Measurements from ENCODE around the gene ABL1. TPM values are rescaled to one million over a fixed set of nuclear protein-coding genes. Genes with fewer than 3 reads are reported as not detected.
A peak's percentile ranks its signal among the peaks of the same experiment; 100 is the strongest.

ABL1 gene
- polyA plus RNA-seq, 1 donor from 2014 or later = 18.5 TPM

DNA sequence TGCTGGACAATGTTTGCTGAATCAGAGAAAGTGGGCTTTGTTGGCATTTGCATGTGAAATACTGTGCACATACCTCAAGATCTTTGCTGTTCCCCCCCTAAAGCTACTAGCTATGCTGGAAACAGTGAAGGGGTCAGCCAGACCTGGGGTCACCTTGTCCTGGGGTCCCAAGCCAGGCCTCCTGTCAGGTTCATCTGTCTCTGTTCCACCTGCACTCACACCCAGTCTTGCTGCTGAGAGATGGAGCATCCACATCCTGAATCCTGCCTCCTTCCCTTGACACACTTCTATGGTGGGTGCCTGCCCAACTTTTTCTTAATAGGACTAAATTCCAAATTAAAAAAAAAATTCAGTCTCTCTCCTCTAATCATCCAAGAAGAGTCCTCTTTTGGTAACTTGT, 4.0 kb upstream of the ABL1 start:
- Histone ChIP-seq H3F3A (ENCODE audit: insufficient read depth, low read length, poor library complexity, severe bottlenecking) (peaks cover 4% of the 10 kb centered on the region), H3K4me2 (ENCODE audit: low read length) (no peak overlapping the region), H4K20me1 (ENCODE audit: insufficient read depth) (no peaks in the 10 kb centered on the region), H3K27me3 (ENCODE audit: insufficient read depth, low read depth, low read length) (no peaks in the 10 kb centered on the region), H3K4me3 (ENCODE audit: low read length) (no peak overlapping the region), H3K79me2 (replicated peaks; ENCODE audit: insufficient read depth, low read length) (peaks cover 21% of the 10 kb centered on the region), H3K9me3 (ENCODE audit: low read length) (no peaks in the 10 kb centered on the region), H3K27ac (ENCODE audit: low read length) (no peak overlapping the region), H3K9me2 (ENCODE audit: insufficient read depth, low read length) (no peaks in the 10 kb centered on the region), H3K36me3 (ENCODE audit: insufficient read depth, low read length) (no peaks in the 10 kb centered on the region), H2AFZ (ENCODE audit: low read depth, low read length) (no peak overlapping the region), H3K9ac (ENCODE audit: low read length) (no peak overlapping the region)
- TF ChIP-seq MXI1 (conservative IDR thresholded peaks at IDR 0.05; ENCODE audit: poor library complexity, severe bottlenecking) = no peak
- TF ChIP-seq, protein P1, sequence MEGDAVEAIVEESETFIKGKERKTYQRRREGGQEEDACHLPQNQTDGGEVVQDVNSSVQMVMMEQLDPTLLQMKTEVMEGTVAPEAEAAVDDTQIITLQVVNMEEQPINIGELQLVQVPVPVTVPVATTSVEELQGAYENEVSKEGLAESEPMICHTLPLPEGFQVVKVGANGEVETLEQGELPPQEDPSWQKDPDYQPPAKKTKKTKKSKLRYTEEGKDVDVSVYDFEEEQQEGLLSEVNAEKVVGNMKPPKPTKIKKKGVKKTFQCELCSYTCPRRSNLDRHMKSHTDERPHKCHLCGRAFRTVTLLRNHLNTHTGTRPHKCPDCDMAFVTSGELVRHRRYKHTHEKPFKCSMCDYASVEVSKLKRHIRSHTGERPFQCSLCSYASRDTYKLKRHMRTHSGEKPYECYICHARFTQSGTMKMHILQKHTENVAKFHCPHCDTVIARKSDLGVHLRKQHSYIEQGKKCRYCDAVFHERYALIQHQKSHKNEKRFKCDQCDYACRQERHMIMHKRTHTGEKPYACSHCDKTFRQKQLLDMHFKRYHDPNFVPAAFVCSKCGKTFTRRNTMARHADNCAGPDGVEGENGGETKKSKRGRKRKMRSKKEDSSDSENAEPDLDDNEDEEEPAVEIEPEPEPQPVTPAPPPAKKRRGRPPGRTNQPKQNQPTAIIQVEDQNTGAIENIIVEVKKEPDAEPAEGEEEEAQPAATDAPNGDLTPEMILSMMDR (IDR thresholded peaks at IDR 0.05; ENCODE audit: poor library complexity, severe bottlenecking) = no peak
- no peak for TF ChIP-seq EP300 (conservative IDR thresholded peaks at IDR 0.05; ENCODE audit: poor library complexity, severe bottlenecking)
- TF ChIP-seq TAF1 (IDR thresholded peaks at IDR 0.05; ENCODE audit: low read depth) = no peak
- no peak for TF ChIP-seq SMC3 (conservative IDR thresholded peaks at IDR 0.05; ENCODE audit: poor library complexity)
- TF ChIP-seq, protein P2, sequence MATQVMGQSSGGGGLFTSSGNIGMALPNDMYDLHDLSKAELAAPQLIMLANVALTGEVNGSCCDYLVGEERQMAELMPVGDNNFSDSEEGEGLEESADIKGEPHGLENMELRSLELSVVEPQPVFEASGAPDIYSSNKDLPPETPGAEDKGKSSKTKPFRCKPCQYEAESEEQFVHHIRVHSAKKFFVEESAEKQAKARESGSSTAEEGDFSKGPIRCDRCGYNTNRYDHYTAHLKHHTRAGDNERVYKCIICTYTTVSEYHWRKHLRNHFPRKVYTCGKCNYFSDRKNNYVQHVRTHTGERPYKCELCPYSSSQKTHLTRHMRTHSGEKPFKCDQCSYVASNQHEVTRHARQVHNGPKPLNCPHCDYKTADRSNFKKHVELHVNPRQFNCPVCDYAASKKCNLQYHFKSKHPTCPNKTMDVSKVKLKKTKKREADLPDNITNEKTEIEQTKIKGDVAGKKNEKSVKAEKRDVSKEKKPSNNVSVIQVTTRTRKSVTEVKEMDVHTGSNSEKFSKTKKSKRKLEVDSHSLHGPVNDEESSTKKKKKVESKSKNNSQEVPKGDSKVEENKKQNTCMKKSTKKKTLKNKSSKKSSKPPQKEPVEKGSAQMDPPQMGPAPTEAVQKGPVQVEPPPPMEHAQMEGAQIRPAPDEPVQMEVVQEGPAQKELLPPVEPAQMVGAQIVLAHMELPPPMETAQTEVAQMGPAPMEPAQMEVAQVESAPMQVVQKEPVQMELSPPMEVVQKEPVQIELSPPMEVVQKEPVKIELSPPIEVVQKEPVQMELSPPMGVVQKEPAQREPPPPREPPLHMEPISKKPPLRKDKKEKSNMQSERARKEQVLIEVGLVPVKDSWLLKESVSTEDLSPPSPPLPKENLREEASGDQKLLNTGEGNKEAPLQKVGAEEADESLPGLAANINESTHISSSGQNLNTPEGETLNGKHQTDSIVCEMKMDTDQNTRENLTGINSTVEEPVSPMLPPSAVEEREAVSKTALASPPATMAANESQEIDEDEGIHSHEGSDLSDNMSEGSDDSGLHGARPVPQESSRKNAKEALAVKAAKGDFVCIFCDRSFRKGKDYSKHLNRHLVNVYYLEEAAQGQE (IDR thresholded peaks at IDR 0.05; ENCODE audit: borderline replicate concordance) = no peak
- no peak for TF ChIP-seq RAD21 (conservative IDR thresholded peaks at IDR 0.05)
- no peak for TF ChIP-seq POLR2AphosphoS5 (IDR thresholded peaks at IDR 0.05)
- no peak for TF ChIP-seq EZH2 (IDR thresholded peaks at IDR 0.05; ENCODE audit: borderline replicate concordance, insufficient read depth, low read length, poor library complexity, severe bottlenecking)

DNA sequence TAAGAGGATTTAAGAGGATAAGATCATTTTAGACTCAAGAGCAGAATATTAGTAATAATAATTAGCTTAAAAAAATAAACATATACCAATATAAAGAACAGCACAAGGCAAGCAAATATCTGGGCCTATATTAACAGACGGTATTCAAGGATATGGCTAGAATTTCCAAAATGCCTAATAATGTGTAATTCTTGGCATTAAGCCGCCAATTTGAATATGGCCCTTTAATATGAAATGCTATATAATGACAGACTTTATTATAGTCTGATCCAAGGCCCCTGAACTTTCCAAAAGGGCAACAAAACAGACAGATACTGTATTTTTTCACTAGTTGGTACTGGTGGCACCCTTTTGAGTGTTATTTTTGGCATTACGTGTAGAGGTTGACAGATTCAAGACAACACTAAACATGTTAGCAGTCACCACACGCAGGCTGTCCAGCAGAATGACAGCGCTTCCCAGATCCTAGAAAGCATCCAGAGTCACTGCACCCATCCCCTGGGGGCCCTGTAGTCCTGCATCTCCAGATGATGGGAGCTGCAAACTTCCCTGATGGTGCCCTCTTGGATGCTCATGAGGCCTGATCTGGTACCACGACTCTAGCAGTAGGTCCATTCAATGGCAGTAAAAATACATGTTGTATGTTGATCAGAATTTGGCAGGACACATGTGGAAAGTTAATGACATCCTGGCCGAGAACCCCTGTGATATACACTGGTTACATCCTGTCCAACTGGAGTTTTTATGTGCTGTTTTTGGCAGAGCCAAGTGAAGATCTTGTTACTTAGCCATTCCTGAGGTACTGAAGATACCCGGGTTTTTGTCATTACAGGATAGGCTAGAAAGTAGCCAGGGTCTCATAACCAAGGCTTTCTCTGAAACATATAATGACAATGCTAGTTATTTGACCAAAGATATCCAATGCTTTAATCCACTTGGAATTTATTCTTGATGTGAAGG, 1.7 kb upstream of the ABL1 start:
- Histone ChIP-seq H2AFZ (ENCODE audit: low read depth, low read length) (no peak overlapping the region), H4K20me1 (ENCODE audit: insufficient read depth) (no peaks in the 10 kb centered on the region), H3K27me3 (ENCODE audit: insufficient read depth, low read depth, low read length) (no peaks in the 10 kb centered on the region), H3K36me3 (ENCODE audit: insufficient read depth, low read length) (no peaks in the 10 kb centered on the region), H3K4me2 (ENCODE audit: low read length) (no peak overlapping the region), H3K9ac (ENCODE audit: low read length) (no peak overlapping the region), H3K9me2 (ENCODE audit: insufficient read depth, low read length) (no peaks in the 10 kb centered on the region), H3F3A (ENCODE audit: insufficient read depth, low read length, poor library complexity, severe bottlenecking) (peaks cover 4% of the 10 kb centered on the region), H3K9me3 (ENCODE audit: low read length) (no peaks in the 10 kb centered on the region), H3K4me3 (ENCODE audit: low read length) (peak overlapping the region; percentile 76), H3K79me2 (replicated peaks; ENCODE audit: insufficient read depth, low read length) (peaks cover 41% of the 10 kb centered on the region), H3K27ac (ENCODE audit: low read length) (no peak overlapping the region)
- TF ChIP-seq EZH2 (IDR thresholded peaks at IDR 0.05; ENCODE audit: borderline replicate concordance, insufficient read depth, low read length, poor library complexity, severe bottlenecking) = no peak
- TF ChIP-seq SMC3 (conservative IDR thresholded peaks at IDR 0.05; ENCODE audit: poor library complexity) = no peak
- no peak for TF ChIP-seq EP300 (conservative IDR thresholded peaks at IDR 0.05; ENCODE audit: poor library complexity, severe bottlenecking)
- TF ChIP-seq MXI1 (conservative IDR thresholded peaks at IDR 0.05; ENCODE audit: poor library complexity, severe bottlenecking) = no peak
- no peak for TF ChIP-seq RAD21 (conservative IDR thresholded peaks at IDR 0.05)
- TF ChIP-seq POLR2AphosphoS5 (IDR thresholded peaks at IDR 0.05) = no peak
- TF ChIP-seq TAF1 (IDR thresholded peaks at IDR 0.05; ENCODE audit: low read depth) = no peak
- TF ChIP-seq, protein P2 (IDR thresholded peaks at IDR 0.05; ENCODE audit: borderline replicate concordance) = no peak
- TF ChIP-seq, protein P1 (IDR thresholded peaks at IDR 0.05; ENCODE audit: poor library complexity, severe bottlenecking) = no peak

Measured in neural cell (in vitro differentiated cells).